ENCODE results near the gene SVEP1.
"Not testable (repeated sequence)": the region's sequence is repeated elsewhere in the genome, so short reads cannot be mapped to it uniquely, and the experiment has no call there.

Gene SVEP1

GRCh38 chr9:110444911-110445310 is 134.6 kb downstream of the SVEP1 start:
- no peak for DNase-seq (ENCODE audit: low read depth)

GRCh38 chr9:110443866-110444220 is 135.7 kb downstream of the SVEP1 start:
- DNase-seq (ENCODE audit: low read depth), result no peak

- DNase-seq (ENCODE audit: low read depth), result no peak
These were observed 136.2 kb downstream of the SVEP1 start for GRCh38 chr9:110443146-110443865.

GRCh38 chr9:110440796-110441195 is 138.7 kb downstream of the SVEP1 start:
- no peak for DNase-seq (ENCODE audit: low read depth)

- no peak for DNase-seq (ENCODE audit: low read depth)
These were observed 139.4 kb downstream of the SVEP1 start for GRCh38 chr9:110440172-110440571.

- DNase-seq (ENCODE audit: low read depth), result no peak
These were observed 147.3 kb downstream of the SVEP1 start for GRCh38 chr9:110432253-110432652.

- DNase-seq (ENCODE audit: low read depth), result no peak
These were observed 150.1 kb downstream of the SVEP1 start for GRCh38 chr9:110429453-110429852.

- peak; percentile 2 for DNase-seq (ENCODE audit: low read depth)
These were observed 151.9 kb downstream of the SVEP1 start for GRCh38 chr9:110427497-110428104.

GRCh38 chr9:110426052-110426709 is 153.4 kb downstream of the SVEP1 start:
- DNase-seq (ENCODE audit: low read depth), result no peak

GRCh38 chr9:110414471-110414870 is 165.1 kb downstream of the SVEP1 start:
- no peak for DNase-seq (ENCODE audit: low read depth)

- no peak for DNase-seq (ENCODE audit: low read depth)
These were observed 168.6 kb downstream of the SVEP1 start for GRCh38 chr9:110410961-110411360.

GRCh38 chr9:110408598-110408997 is 170.9 kb downstream of the SVEP1 start:
- no peak for DNase-seq (ENCODE audit: low read depth)

- no peak for DNase-seq (ENCODE audit: low read depth)
These were observed 173.6 kb downstream of the SVEP1 start for GRCh38 chr9:110405858-110406443.

- DNase-seq (ENCODE audit: low read depth), result no peak
These were observed 175.1 kb downstream of the SVEP1 start for GRCh38 chr9:110404473-110404872.

- no peak for DNase-seq (ENCODE audit: low read depth)
These were observed 179.6 kb downstream of the SVEP1 start for GRCh38 chr9:110399983-110400382.

- not testable (repeated sequence) for DNase-seq (ENCODE audit: low read depth)
These were observed 180.5 kb downstream of the SVEP1 start for GRCh38 chr9:110398992-110399391.

GRCh38 chr9:110391826-110392485 is 187.6 kb downstream of the SVEP1 start:
- DNase-seq (ENCODE audit: low read depth), result no peak

- no peak for DNase-seq (ENCODE audit: low read depth)
These were observed 190.3 kb downstream of the SVEP1 start for GRCh38 chr9:110389148-110389750.

- no peak for DNase-seq (ENCODE audit: low read depth)
These were observed 196.1 kb downstream of the SVEP1 start for GRCh38 chr9:110383491-110383890.

- no peak for DNase-seq (ENCODE audit: low read depth)
These were observed 196.8 kb downstream of the SVEP1 start for GRCh38 chr9:110382731-110383130.

- no peak for DNase-seq (ENCODE audit: low read depth)
These were observed 208.0 kb downstream of the SVEP1 start for GRCh38 chr9:110371411-110372007.

- DNase-seq (ENCODE audit: low read depth), result no peak
These were observed 209.2 kb downstream of the SVEP1 start for GRCh38 chr9:110370315-110370714.
